SK-N-MC (cell line): Measurements from ENCODE around the gene GJB5.

Source experiments
- DNase-seq: peaks from one replicate; pipeline ENCODE4 v3.0.0-alpha.2; 2011; ENCODE audit warnings: low read depth, low spot score
- H3K27ac ChIP-seq: fragments of 200-600 bp; sonication (generic); 2 replicates; pipeline ENCODE4 v1.5.1; 2016; ENCODE audit warnings: mixed run types
- H3K36me3 ChIP-seq: fragments of 200-600 bp; sonication (generic); 2 replicates; pipeline ENCODE4 v1.6.1; 2017; ENCODE audit warnings: antibody characterized with exemption, low read length, mixed read lengths; ENCODE audit not compliant: insufficient read depth
- H3K4me3 ChIP-seq: fragments of 200-600 bp; sonication (generic); 2 replicates; pipeline ENCODE4 v1.5.1; 2016
- H3K9ac ChIP-seq: fragments of 200-600 bp; sonication (generic); 2 replicates; pipeline ENCODE4 v1.8.0; 2017; ENCODE audit warnings: mixed run types, mixed read lengths; ENCODE audit not compliant: insufficient read length
- H3K9me3 ChIP-seq: fragments of 200-600 bp; sonication (generic); 2 replicates; pipeline ENCODE4 v1.6.1; 2017; ENCODE audit warnings: low read depth, mild to moderate bottlenecking, antibody characterized with exemption, low read length, moderate library complexity, mixed read lengths
- EZH2 ChIP-seq: fragments of 200-600 bp; sonication (generic); IDR thresholded peaks from one replicate; pipeline ENCODE4 v1.6.1; 2017; ENCODE audit warnings: antibody characterized with exemption
- FOXP2 ChIP-seq: optimal IDR thresholded peaks from 2 replicates; pipeline ENCODE3; 2011; ENCODE audit warnings: mild to moderate bottlenecking, moderate library complexity; ENCODE audit not compliant: insufficient read depth; ENCODE audit errors: extremely low read length, control extremely low read depth
- POLR2AphosphoS5 ChIP-seq: IDR thresholded peaks from 2 replicates; pipeline ENCODE4 v1.6.1; 2012; ENCODE audit warnings: mild to moderate bottlenecking, low read depth, low read length, borderline replicate concordance

Gene GJB5

DNA sequence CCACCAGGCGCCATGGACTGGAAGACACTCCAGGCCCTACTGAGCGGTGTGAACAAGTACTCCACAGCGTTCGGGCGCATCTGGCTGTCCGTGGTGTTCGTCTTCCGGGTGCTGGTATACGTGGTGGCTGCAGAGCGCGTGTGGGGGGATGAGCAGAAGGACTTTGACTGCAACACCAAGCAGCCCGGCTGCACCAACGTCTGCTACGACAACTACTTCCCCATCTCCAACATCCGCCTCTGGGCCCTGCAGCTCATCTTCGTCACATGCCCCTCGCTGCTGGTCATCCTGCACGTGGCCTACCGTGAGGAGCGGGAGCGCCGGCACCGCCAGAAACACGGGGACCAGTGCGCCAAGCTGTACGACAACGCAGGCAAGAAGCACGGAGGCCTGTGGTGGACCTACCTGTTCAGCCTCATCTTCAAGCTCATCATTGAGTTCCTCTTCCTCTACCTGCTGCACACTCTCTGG lies 29.9 kb downstream of the GJB5 start:
- H3K4me3 ChIP-seq, result no peak overlapping the region
- H3K27ac ChIP-seq, result no peak overlapping the region
- no peak for DNase-seq
- no peaks in the 10 kb centered on the region for H3K9me3 ChIP-seq
- H3K9ac ChIP-seq, result no peak overlapping the region
- no peaks in the 10 kb centered on the region for H3K36me3 ChIP-seq
- no peak for TF ChIP-seq EZH2
- no peak for TF ChIP-seq FOXP2
- no peak for TF ChIP-seq POLR2AphosphoS5

DNA sequence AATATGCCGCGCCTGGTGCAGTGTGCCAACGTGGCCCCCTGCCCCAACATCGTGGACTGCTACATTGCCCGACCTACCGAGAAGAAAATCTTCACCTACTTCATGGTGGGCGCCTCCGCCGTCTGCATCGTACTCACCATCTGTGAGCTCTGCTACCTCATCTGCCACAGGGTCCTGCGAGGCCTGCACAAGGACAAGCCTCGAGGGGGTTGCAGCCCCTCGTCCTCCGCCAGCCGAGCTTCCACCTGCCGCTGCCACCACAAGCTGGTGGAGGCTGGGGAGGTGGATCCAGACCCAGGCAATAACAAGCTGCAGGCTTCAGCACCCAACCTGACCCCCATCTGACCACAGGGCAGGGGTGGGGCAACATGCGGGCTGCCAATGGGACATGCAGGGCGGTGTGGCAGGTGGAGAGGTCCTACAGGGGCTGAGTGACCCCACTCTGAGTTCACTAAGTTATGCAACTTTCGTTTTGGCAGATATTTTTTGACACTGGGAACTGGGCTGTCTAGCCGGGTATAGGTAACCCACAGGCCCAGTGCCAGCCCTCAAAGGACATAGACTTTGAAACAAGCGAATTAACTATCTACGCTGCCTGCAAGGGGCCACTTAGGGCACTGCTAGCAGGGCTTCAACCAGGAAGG lies 30.5 kb downstream of the GJB5 start:
- no peak overlapping the region for H3K9ac ChIP-seq
- H3K36me3 ChIP-seq, result no peaks in the 10 kb centered on the region
- no peak for DNase-seq
- no peak overlapping the region for H3K27ac ChIP-seq
- TF ChIP-seq POLR2AphosphoS5, result no peak
- TF ChIP-seq EZH2, result no peak
- no peak for TF ChIP-seq FOXP2
- no peak overlapping the region for H3K4me3 ChIP-seq
- H3K9me3 ChIP-seq, result no peaks in the 10 kb centered on the region

DNA sequence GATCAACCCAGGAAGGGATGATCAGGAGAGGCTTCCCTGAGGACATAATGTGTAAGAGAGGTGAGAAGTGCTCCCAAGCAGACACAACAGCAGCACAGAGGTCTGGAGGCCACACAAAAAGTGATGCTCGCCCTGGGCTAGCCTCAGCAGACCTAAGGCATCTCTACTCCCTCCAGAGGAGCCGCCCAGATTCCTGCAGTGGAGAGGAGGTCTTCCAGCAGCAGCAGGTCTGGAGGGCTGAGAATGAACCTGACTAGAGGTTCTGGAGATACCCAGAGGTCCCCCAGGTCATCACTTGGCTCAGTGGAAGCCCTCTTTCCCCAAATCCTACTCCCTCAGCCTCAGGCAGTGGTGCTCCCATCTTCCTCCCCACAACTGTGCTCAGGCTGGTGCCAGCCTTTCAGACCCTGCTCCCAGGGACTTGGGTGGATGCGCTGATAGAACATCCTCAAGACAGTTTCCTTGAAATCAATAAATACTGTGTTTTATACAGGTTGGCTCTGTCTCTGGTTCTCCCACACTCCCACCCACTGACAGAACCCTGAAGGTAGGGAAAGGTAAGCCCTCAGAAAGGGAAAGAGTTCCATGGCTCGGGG lies 31.1 kb downstream of the GJB5 start:
- Histone ChIP-seq H3K36me3 (no peaks in the 10 kb centered on the region), H3K9ac (no peak overlapping the region), H3K4me3 (no peak overlapping the region), H3K27ac (no peak overlapping the region), H3K9me3 (no peaks in the 10 kb centered on the region)
- no peak for DNase-seq
- TF ChIP-seq EZH2, result no peak

DNA sequence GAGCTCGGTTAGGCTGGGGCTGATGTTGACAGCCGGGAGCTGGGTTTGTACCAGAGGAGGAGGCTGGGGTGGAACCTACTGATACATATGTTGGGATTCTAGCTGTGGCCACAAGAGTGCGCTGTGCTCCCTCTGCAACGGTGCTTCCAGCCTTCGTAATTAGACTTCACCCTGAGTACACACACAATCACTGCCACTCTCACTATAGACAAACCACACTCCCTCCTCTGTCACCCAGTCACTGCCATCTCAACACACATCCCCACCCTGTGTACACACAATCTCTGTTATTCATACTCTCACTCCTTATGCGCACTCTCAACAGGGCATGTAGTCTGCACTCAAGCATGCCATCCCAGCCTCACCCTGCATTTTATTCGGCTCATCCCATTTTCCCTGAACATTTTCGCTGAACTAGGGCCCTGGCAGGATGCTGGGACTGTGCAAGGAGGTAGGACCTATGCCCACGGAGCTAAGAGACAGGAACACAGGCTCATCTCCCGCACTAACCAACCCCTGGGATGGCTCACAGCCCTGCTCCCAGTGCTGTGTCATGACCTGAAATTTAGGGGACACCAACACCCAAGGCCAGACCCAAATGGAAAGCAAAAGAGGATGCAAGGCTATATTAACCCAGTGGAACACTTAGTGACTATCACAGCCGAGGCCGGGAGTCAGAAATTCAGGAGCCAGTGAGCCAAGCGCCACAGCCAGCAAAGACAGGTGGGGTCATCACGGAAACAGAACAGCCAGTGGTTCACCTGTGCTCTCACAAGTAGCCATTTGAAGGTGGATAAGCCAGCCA lies 31.9 kb downstream of the GJB5 start:
- peak; percentile 24 for DNase-seq
- Histone ChIP-seq H3K9me3 (no peaks in the 10 kb centered on the region), H3K9ac (no peak overlapping the region), H3K36me3 (no peaks in the 10 kb centered on the region), H3K4me3 (no peak overlapping the region), H3K27ac (no peak overlapping the region)
- no peak for TF ChIP-seq EZH2
- TF ChIP-seq POLR2AphosphoS5, result no peak
- no peak for TF ChIP-seq FOXP2

DNA sequence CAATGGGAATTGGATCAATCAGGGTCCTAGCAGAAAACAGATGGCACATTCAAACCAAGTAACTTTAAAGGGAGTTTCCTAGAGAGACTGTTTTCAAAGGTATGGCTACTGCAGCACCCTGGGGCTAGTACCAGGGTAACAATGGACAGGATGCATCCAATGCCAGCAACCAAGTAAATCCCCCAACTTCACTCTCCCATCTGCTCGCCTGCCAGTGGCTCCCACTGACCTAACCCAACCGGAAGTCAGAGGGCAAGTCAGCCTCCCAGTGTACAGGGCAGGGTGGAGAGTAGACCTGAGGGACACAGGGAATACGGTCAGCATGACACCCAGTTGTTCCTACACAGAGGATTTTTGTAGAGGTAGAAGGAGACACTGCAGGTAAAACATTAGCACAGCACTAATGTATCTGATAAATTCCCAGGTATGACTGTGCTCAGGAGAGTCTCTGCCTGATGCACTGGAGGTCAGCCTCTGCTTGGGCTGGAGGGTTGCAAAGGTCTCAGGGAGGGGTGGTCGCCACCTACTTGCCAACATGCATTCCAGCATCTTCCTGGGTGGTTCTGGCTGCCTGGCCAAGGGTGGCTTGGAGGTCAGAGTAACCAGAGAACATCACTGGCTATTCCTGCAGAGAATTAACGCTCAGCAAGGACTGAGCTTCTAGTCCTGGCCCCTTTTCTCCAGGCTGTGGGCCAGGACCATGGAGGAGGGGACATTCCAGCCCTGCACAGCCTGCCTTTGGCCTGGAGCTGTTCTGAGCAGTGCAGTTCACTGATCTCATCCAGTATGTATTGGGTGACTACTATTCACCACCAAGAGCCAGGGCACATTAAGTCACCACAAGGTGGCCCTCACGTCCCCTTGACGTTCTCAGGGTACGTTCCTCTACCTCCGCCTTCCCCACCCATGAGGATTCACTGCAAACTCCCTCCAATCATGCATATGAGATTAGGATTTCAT lies 32.9 kb downstream of the GJB5 start:
- H3K36me3 ChIP-seq, result no peaks in the 10 kb centered on the region
- no peak overlapping the region for H3K9ac ChIP-seq
- DNase-seq, result no peak
- no peak overlapping the region for H3K4me3 ChIP-seq
- H3K9me3 ChIP-seq, result no peaks in the 10 kb centered on the region
- no peak overlapping the region for H3K27ac ChIP-seq
- no peak for TF ChIP-seq FOXP2
- TF ChIP-seq EZH2, result no peak
- no peak for TF ChIP-seq POLR2AphosphoS5

DNA sequence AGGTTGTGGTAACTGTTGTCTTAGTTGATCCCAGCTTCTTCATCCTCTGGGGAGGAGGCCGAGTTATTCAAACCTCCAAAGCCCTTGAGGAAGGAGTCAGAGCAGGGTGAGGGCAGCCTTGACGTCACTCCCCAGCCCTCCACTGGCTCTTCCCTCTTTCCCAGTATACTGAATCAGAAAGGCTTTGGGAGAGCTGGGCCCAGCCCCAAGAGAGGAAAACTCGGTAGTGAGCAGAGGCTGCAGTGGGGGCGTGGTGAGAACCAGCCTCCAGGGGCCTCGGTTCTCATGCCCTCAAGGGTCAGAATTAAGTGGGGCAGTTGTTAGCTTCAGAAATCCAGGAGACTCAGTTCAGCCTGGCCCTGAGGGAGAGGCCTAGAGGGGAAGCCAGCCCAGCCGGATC lies 36.1 kb downstream of the GJB5 start:
- Histone ChIP-seq H3K27ac (no peak overlapping the region), H3K36me3 (no peaks in the 10 kb centered on the region), H3K9ac (no peak overlapping the region), H3K9me3 (no peaks in the 10 kb centered on the region), H3K4me3 (no peak overlapping the region)
- DNase-seq, result no peak
- TF ChIP-seq FOXP2 (no peak), POLR2AphosphoS5 (no peak), EZH2 (no peak)

DNA sequence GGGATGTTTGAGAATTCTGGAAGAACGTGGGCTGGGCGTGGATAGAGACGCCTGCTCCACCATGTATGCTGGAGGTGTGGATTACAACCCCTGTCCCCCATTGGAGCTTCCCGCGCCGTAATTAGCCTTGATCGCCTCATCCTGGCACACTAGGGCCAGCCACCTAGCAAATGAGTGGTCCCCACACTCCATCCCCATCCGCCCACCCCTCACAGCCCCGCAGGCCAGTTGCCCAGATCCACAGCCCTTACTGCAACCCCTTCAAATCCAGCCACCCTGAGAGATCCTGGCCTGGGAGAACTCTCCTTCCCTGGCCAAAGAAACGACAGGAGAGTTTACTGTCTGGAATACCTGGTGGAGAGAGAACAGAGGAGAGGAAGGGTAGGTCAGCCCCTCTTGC lies 37.6 kb downstream of the GJB5 start:
- Histone ChIP-seq H3K4me3 (no peak overlapping the region), H3K36me3 (no peaks in the 10 kb centered on the region), H3K9me3 (no peaks in the 10 kb centered on the region), H3K9ac (no peak overlapping the region), H3K27ac (no peak overlapping the region)
- DNase-seq, result no peak
- TF ChIP-seq EZH2 (no peak), FOXP2 (no peak), POLR2AphosphoS5 (no peak)
